Naive B cell (primary cell): Measurements from ENCODE around the gene AP4M1. TPM values are rescaled to one million over a fixed set of nuclear protein-coding genes. Genes with fewer than 3 reads are reported as not detected.

Source experiments
- ATAC-seq, 2 donors: fragments of 150-1000 bp; cut with Tn5 transposase; 2 replicates each; pipeline ENCODE4 v1.10.0; 2021; ENCODE audit warnings: low read depth in 2 of 2, mild to moderate bottlenecking in 2 of 2, moderate library complexity in 2 of 2
- DNase-seq: peaks from one replicate; pipeline ENCODE4 v3.0.0; 2022
- H3K27ac Mint-ChIP-seq, 6 donors: one replicate each; pipeline ENCODE4 v1.8.0; 2020 to 2022; ENCODE audit warnings: mild to moderate bottlenecking in 6 of 6, mixed read lengths in 6 of 6, moderate library complexity in 5 of 6, inconsistent platforms in 2 of 6
- H3K27me3 Mint-ChIP-seq, 3 donors: one replicate each; pipeline ENCODE4 v1.8.0; 2021 to 2022; ENCODE audit warnings: mixed read lengths in 3 of 3, mild to moderate bottlenecking in 1 of 3
- H3K36me3 Mint-ChIP-seq, 2 donors: one replicate each; pipeline ENCODE4 v1.8.0; 2020 to 2022; ENCODE audit warnings: mixed read lengths in 2 of 2, inconsistent platforms in 1 of 2, mild to moderate bottlenecking in 1 of 2
- H3K4me1 Mint-ChIP-seq, 3 donors: one replicate each; pipeline ENCODE4 v1.8.0; 2020 to 2022; ENCODE audit warnings: mixed read lengths in 3 of 3, inconsistent platforms in 1 of 3, mild to moderate bottlenecking in 1 of 3, moderate library complexity in 1 of 3
- H3K4me3 Mint-ChIP-seq, 8 donors: one replicate each; pipeline ENCODE4 v1.8.0; 2020 to 2022; ENCODE audit warnings: mild to moderate bottlenecking in 8 of 8, mixed read lengths in 8 of 8, moderate library complexity in 8 of 8, inconsistent platforms in 2 of 8
- H3K9me3 Mint-ChIP-seq, 7 donors: one replicate each; pipeline ENCODE4 v1.8.0; 2020 to 2022; ENCODE audit warnings: mixed read lengths in 7 of 7, mild to moderate bottlenecking in 5 of 7, inconsistent platforms in 2 of 7, moderate library complexity in 1 of 7
- polyA plus RNA-seq, 6 donors: library from polyadenylated mRNA; unstranded; fragments of 300-500 nt; fragmentation: Illumina TruSeq; gene quantifications; one replicate each; pipeline ENCODE4 v1.2.3, GENCODE V29; 2021; ENCODE audit warnings: low read depth in 6 of 6

Gene AP4M1
- polyA plus RNA-seq, 6 donors from 2014 or later, result 3.3 to 6.8 (median 5.6) TPM

DNA sequence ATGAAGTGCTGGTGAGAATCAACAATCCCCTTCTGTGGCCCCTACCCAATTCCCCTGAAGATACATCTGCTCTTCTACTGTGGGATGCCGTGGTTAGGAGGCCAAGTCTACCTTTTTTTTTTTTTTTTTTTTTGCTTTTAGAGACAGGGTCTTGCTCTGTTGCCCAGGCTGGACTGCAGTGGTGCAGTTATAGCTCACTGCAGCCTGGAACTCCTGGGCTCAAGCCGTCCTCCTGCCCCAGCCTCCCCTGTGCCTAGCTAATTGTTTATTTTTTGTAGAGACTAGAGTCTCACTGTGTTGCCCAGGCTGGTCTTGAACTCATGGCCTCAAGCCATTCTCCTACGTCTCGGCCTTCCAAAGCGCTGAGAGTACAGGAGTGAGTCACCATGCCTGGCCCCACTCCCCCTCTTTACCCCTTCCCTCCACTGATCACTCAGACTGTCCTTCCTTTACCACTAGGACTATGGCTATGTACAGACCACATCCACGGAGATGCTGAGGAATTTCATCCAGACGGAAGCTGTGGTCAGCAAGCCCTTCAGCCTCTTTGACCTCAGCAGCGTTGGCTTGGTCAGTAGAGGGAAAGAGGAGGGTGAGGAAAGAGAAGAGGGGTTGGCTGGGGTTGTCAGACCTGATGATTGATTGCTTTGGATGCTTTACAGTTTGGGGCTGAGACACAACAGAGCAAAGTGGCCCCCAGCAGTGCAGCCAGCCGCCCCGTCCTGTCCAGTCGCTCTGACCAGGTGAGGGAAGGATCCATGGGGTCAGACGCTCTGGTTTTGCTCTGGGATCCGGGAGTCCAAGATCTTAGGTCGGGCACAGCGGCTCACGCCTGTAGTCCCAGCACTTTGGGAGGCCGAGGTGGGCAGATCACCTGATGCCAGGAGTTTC is 1.8 kb downstream of the AP4M1 start:
- Mint-ChIP-seq H3K36me3 (peaks cover 6 to 16% of the 10 kb centered on the region in 2 donors), H3K27me3 (no peaks in the 10 kb centered on the region), H3K4me1 (peaks cover 29 to 46% (median 34%) of the 10 kb centered on the region in 3 donors), H3K27ac (peak overlapping the region in 4 of 6 donors; percentile 16 to 98 (median 82)), H3K9me3 (no peaks in the 10 kb centered on the region), H3K4me3 (peak overlapping the region; percentile 85 to 98 (median 96))
- ATAC-seq (no peak), DNase-seq (no peak)

DNA sequence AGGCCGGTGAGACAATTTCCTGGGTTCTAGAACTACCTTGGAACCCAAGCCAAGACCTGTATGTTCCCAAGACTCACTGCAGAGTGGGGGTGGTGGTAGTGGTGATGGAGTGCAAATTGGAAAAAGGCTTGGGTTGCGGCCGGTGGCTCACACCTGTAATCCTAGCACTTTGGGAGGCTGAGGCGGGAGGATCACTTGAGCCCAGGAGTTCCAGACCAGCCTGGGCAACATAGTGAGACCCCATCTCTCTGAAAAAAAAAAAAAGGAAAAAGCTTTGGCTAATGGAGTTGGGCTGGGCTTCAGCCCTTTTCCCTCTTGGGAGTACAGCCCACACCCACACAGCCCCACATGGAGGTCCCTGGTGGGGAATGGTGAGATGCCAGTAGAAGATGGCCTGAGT is 4.1 kb downstream of the AP4M1 start:
- ATAC-seq (no peak), DNase-seq (no peak)
- Mint-ChIP-seq H3K27me3 (no peaks in the 10 kb centered on the region), H3K4me3 (no peak overlapping the region), H3K27ac (peak overlapping the region in 2 of 6 donors; percentile 54 to 87), H3K9me3 (no peaks in the 10 kb centered on the region), H3K36me3 (no peaks in the 10 kb centered on the region), H3K4me1 (peaks cover 9 to 23% (median 14%) of the 10 kb centered on the region in 3 donors)

DNA sequence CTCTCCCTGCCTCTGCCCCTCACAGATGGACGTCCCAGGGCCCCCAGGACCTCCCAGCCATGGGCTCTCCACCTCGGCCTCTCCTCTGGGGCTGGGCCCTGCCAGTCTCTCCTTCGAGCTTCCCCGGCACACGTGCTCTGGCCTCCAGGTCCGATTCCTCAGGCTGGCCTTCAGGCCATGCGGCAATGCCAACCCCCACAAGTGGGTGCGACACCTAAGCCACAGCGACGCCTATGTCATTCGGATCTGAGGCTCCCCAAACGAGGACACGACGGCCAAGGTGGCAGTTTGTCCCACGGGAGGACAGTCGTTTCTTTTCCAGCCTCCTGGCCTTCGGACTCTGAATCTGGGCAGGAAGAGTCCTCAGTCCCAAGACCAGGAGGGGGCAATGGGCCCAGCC is 5.2 kb downstream of the AP4M1 start:
- peak overlapping the region in 1 of 6 donors; percentile 47 for H3K27ac Mint-ChIP-seq
- H3K4me1 Mint-ChIP-seq, result peaks cover 5 to 16% (median 9%) of the 10 kb centered on the region in 3 donors
- H3K4me3 Mint-ChIP-seq, result no peak overlapping the region
- ATAC-seq, result no peak
- H3K27me3 Mint-ChIP-seq, result no peaks in the 10 kb centered on the region
- H3K36me3 Mint-ChIP-seq, result no peaks in the 10 kb centered on the region
- DNase-seq, result no peak
- H3K9me3 Mint-ChIP-seq, result no peaks in the 10 kb centered on the region

DNA sequence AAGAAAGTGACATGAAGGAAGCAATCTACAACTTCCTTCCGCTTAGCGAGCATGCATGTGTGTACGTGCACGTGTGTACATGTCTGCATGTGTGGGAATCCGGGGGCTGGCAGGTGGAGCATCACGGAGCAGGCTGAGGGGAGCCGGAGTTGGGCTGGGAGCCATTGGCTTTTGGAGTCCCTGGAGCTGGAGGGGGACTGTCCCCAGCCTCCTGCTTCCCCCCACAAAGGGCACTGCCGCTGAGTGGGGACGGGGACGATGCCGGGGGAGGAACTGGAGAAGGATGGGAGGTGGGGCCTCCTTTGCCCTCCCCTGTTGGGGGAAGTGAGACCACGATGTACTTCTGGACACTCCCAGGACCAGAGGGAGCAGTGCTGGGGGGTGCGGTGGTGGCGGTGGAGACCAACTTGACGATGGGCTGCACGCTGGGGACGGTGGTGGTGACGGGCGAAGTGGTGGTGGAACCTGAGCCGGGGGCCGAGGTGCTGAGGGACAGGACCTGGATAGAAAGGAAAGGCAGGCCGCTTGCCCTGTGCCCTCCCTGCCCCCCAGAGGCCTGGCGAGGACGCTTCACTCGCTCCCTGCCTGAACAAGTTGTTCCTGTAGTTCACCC is 5.8 kb downstream of the AP4M1 start:
- Mint-ChIP-seq H3K9me3 (no peaks in the 10 kb centered on the region), H3K27ac (no peak overlapping the region), H3K4me3 (peak overlapping the region in 1 of 8 donors; percentile 22), H3K4me1 (peaks cover 5 to 16% (median 6%) of the 10 kb centered on the region in 3 donors), H3K36me3 (no peaks in the 10 kb centered on the region), H3K27me3 (no peaks in the 10 kb centered on the region)
- DNase-seq, result no peak
- ATAC-seq, result no peak

DNA sequence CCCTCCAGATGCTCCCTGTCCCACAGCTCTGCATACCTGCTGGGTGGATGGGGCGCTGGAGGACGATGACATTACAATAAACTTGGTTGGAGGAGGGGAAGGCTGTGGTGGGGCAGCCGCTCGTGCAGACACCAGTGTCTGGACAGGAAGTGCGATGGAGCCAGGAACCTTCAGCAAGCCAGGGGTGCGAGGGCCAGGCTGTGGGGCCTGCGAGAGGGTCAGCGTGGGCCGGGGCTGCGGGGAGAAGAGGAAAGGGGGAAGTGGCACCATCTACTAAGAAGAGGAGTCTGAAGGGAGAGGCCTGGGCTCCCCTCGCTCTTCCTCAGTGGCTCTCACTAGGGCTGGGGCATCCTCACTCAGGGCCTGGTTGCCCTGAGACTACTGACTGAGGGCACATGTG is 6.4 kb downstream of the AP4M1 start:
- Mint-ChIP-seq H3K4me3 (peak overlapping the region in 1 of 8 donors; percentile 16), H3K9me3 (no peaks in the 10 kb centered on the region), H3K36me3 (no peaks in the 10 kb centered on the region), H3K4me1 (peaks cover 0 to 10% (median 0%) of the 10 kb centered on the region in 3 donors), H3K27me3 (no peaks in the 10 kb centered on the region), H3K27ac (no peak overlapping the region)
- DNase-seq, result no peak
- no peak for ATAC-seq

DNA sequence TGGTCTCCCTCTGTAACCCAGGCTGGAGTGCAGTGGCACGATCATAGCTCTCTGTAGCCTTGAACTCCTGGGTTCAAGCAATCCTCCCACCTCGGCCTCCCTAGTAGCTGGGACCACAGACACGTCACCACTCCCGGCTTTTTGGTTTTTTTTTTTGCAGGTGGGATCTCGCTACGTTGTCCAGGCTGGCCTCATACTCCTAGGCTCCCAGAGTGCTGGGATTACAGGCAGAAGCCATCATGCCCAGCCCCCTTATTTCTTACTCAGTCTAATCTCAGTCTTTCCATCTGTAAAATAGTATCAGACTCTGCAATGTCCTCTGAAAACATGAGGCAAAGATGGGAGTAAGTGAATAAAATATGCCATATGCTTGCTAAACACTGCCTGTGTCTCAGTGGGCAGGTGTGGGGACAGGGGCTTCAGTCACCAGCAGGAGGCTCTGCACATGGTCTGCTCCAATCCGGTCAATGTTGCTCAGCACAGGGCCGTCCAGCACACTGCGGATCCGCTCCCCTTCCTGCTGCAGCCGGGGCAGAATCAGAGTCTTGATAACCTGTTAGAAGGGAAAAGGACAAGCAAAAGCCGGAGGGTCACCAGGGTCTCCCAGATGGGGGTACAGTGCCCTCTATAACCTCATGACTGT is 8.2 kb downstream of the AP4M1 start:
- Mint-ChIP-seq H3K27me3 (no peaks in the 10 kb centered on the region), H3K4me3 (no peak overlapping the region), H3K27ac (no peak overlapping the region), H3K36me3 (no peaks in the 10 kb centered on the region), H3K4me1 (no peaks in the 10 kb centered on the region), H3K9me3 (no peaks in the 10 kb centered on the region)
- DNase-seq (no peak), ATAC-seq (no peak)

DNA sequence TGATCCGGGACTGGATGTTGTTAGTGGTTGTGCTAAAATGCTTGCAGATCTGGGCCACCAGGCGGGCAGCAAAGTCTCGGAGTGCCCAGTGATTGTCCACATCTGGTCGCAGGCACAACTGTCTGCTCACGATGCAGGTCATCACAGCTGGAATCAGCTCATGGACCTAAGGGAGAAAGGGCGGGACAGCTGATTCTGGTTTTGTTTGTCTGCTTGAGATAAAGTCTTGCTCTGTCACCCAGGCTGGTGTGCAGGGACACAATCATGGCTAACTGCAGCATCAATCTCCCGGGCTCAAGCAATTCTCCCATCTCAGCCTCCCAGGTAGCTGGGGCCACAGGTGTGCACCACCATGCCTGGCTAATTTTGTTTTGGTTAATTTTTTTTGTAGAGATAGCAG is 9.7 kb downstream of the AP4M1 start:
- ATAC-seq (no peak), DNase-seq (no peak)
- Mint-ChIP-seq H3K4me1 (peaks cover 0 to 6% (median 4%) of the 10 kb centered on the region in 3 donors), H3K27ac (no peak overlapping the region), H3K27me3 (no peaks in the 10 kb centered on the region), H3K4me3 (no peak overlapping the region), H3K9me3 (no peaks in the 10 kb centered on the region), H3K36me3 (no peaks in the 10 kb centered on the region)

DNA sequence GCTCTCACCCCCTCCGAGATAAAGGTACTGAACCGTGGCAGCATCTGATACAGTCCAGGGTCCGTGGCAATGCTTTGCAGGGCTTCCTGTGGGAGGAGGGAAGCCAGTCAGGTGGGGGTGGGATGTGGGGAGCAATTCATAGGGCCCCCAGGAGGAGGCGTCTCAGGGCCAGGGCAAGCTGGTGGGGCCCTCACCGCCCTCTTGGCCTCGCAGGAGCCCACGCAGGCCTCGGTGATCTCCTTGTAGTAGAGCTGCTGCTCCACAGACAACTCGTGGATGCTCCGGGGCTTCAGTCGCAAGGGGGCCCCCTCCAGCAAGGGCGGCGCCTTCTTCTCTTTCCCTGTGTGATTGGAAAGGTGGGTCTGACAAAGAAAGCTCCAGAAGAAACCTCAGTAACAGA is 10.5 kb downstream of the AP4M1 start:
- peaks cover 0 to 10% (median 8%) of the 10 kb centered on the region in 3 donors for H3K4me1 Mint-ChIP-seq
- H3K9me3 Mint-ChIP-seq, result no peaks in the 10 kb centered on the region
- ATAC-seq (no peak), DNase-seq (no peak)
- H3K27ac Mint-ChIP-seq, result no peak overlapping the region
- peak overlapping the region in 1 of 8 donors; percentile 19 for H3K4me3 Mint-ChIP-seq
- H3K27me3 Mint-ChIP-seq, result no peaks in the 10 kb centered on the region
- no peaks in the 10 kb centered on the region for H3K36me3 Mint-ChIP-seq

DNA sequence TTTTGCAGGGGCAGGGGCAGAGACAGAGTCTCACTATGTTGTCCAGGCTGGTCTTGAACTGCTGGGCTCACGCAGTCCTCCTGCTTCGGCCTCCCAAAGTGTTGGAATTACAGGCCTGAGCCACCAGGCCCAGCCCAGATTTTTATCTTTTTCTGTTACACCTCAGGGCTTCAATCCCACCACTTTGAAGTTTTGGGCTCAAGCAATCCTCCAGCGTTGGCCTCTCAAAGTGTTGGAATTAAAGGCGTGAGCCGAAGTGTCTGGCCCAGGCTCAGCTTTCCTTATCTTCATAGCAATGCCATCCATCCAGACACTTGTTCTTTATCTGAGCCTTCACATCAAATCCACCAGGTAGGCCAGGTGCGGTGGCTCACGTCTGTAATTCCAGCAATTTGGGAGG is 13.6 kb downstream of the AP4M1 start:
- no peak overlapping the region for H3K27ac Mint-ChIP-seq
- H3K9me3 Mint-ChIP-seq, result no peaks in the 10 kb centered on the region
- DNase-seq (no peak), ATAC-seq (no peak)
- no peaks in the 10 kb centered on the region for H3K36me3 Mint-ChIP-seq
- peaks cover 11 to 29% (median 21%) of the 10 kb centered on the region in 3 donors for H3K4me1 Mint-ChIP-seq
- H3K27me3 Mint-ChIP-seq, result no peaks in the 10 kb centered on the region
- H3K4me3 Mint-ChIP-seq, result peak overlapping the region in 1 of 8 donors; percentile 9

DNA sequence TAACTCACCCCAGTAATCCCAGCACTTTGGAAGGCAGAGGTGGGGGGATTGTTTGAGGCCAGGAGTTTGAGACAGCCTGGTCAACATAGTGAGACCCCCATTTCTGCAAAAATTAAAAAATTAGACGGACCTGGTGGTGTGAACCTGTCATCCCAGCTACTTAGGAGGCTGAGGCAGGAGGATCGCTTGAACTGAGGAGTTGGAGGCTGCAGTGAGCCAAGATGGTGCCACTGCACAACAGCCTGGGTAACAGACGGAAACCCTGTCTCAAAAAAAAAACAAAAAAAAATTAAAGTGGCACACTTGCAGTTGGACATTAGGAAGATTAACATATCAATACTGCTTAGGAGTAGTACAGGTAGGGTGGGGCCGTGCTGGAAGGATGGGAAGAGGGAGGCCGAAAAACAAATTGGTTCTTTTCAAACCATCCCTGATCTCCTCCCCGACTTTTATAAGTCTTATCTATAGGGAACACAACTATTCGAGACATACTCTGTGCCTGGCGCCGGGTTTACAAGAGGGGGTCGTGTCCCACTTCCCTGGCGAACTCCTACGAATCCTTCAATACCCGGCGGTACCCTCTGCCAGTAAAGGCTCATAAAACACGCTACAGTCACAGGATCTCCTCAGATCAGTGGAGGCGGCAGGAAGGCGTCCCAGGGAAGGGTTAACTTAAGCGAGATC is 17.1 kb downstream of the AP4M1 start:
- H3K4me3 Mint-ChIP-seq, result peak overlapping the region; percentile 96 to 99 (median 98)
- no peaks in the 10 kb centered on the region for H3K36me3 Mint-ChIP-seq
- ATAC-seq (no peak), DNase-seq (no peak)
- no peaks in the 10 kb centered on the region for H3K9me3 Mint-ChIP-seq
- H3K4me1 Mint-ChIP-seq, result peaks cover 21 to 43% (median 42%) of the 10 kb centered on the region in 3 donors
- H3K27me3 Mint-ChIP-seq, result no peaks in the 10 kb centered on the region
- H3K27ac Mint-ChIP-seq, result peak overlapping the region; percentile 99 to 100 (median 100)

DNA sequence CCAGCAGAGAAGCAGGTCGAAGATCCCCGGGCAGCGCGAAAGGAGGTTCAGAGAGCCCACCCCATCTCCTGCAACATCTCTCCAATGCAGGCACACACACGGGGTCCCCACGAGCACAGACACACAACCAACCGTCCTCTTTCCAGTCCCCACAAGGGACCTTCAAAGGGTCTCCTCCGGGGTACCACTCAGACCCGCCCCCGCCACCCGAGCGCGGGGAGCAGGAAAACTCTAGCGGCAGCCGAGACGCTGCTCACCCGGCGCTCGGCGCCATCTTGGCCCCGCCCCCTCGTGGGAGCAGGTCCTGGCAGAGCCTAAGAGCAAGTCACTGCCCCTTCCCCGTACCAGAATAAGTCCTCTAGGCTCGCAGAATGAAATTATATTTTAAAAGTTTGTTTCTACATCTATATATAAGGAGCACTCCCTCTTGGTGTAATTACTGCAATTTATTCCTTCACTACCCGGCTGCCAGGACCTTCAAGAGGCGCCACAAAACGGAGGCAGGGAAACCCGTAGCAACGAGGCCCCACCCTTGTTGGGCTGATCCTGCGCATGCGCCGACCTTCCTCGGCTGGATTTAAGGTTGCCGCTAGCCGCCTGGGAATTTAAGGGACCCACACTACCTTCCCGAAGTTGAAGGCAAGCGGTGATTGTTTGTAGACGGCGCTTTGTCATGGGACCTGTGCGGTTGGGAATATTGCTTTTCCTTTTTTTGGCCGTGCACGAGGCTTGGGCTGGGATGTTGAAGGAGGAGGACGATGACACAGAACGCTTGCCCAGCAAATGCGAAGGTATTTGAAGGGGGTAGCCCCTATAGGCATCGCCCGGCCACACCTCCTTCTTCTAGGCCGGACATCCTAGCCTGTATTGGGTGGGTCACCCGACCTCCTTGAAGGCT is 17.9 kb downstream of the AP4M1 start, which contains the start of the genes CNPY4 and TAF6:
CNPY4 (plus strand) TSS at position 563 of the 898 bp plus-strand sequence; CDS start at position 674, 111 bp downstream.
TAF6 (minus strand) TSS at position 287 of the 898 bp plus-strand sequence. CDS start 5,149 bp downstream, outside the sequence.
- Mint-ChIP-seq H3K4me3 (peak within 1 kb of the TSS; percentile 96 to 99 (median 98)), H3K27ac (peak within 1 kb of the TSS; percentile 99 to 100 (median 100)), H3K27me3 (no peaks in the 10 kb centered on the region), H3K9me3 (no peaks in the 10 kb centered on the region), H3K4me1 (peaks cover 21 to 48% (median 45%) of the 10 kb centered on the region in 3 donors), H3K36me3 (no peaks in the 10 kb centered on the region)
- peak; percentile 81 to 82 for ATAC-seq
- peak; percentile 92 for DNase-seq
